HepG2 (cell line): ENCODE data around the gene TIMM13. TPM values are rescaled to one million over a fixed set of nuclear protein-coding genes. Genes with fewer than 3 reads are reported as not detected.

Source experiments
- ATF7 ChIP-seq, 2 experiments: fragments of 450-650 bp in 1 of 2; sonication (generic) in 1 of 2; formaldehyde crosslinking in 1 of 2; IDR thresholded peaks; 2 replicates each; pipeline versions ENCODE4 v1.4.0 to v1.6.1; 2016 to 2020; ENCODE audit warnings: antibody characterized with exemption in 1 of 2, mild to moderate bottlenecking in 1 of 2, missing genetic modification reagents in 1 of 2
- ATF7-NPFF ChIP-seq: sonication (generic); formaldehyde crosslinking; IDR thresholded peaks from 2 replicates; pipeline ENCODE4 v1.8.1; 2023; ENCODE audit warnings: mild to moderate bottlenecking, low read depth, missing genetic modification reagents, moderate library complexity
- CREB1 ChIP-seq, 2 experiments: fragments of 450-650 bp in 1 of 2; IDR thresholded peaks; 2 replicates each; pipeline ENCODE4 v1.6.1; 2016 to 2017; ENCODE audit warnings: control low read depth in 1 of 2, mild to moderate bottlenecking in 1 of 2, missing compliant biosample characterization in 1 of 2, missing genetic modification characterization in 1 of 2
- FOXA1 ChIP-seq, 2 experiments: fragments of 450-650 bp in 1 of 2; sonication (generic) in 1 of 2; formaldehyde crosslinking in 1 of 2; IDR thresholded peaks; 2 replicates each; pipeline versions ENCODE4 v1.4.0 to v1.6.1; 2016 to 2020; ENCODE audit warnings: missing genetic modification reagents in 1 of 2
- GATAD2A ChIP-seq: IDR thresholded peaks from 2 replicates; pipeline ENCODE4 v1.6.1; 2016
- HMGXB3 ChIP-seq: sonication (generic); formaldehyde crosslinking; IDR thresholded peaks from 2 replicates; pipeline ENCODE4 v1.4.0; 2020; ENCODE audit warnings: missing genetic modification reagents, borderline replicate concordance
- HOXA3 ChIP-seq: sonication (generic); formaldehyde crosslinking; IDR thresholded peaks from 2 replicates; pipeline ENCODE4 v1.5.0; 2020; ENCODE audit warnings: missing genetic modification reagents
- MEIS2 ChIP-seq: sonication (generic); formaldehyde crosslinking; IDR thresholded peaks from 2 replicates; pipeline ENCODE4 v1.9.0; 2021; ENCODE audit warnings: mild to moderate bottlenecking, missing genetic modification reagents
- PHF21A ChIP-seq: sonication (generic); formaldehyde crosslinking; IDR thresholded peaks from 2 replicates; pipeline ENCODE4 v1.5.0; 2020; ENCODE audit warnings: mild to moderate bottlenecking, missing genetic modification reagents
- SOX6 ChIP-seq, 2 experiments: fragments of 450-650 bp in 1 of 2; sonication (generic) in 1 of 2; formaldehyde crosslinking in 1 of 2; IDR thresholded peaks; 2 replicates each; pipeline versions ENCODE4 v1.4.0 to v1.6.1; 2017 to 2020; ENCODE audit warnings: antibody characterized with exemption in 1 of 2, mild to moderate bottlenecking in 1 of 2, missing genetic modification reagents in 1 of 2
- THAP11 ChIP-seq: IDR thresholded peaks from 2 replicates; pipeline ENCODE4 v1.6.1; 2016; ENCODE audit warnings: missing biosample characterization, missing genetic modification reagents
- ZNF362 ChIP-seq: sonication (generic); formaldehyde crosslinking; IDR thresholded peaks from 2 replicates; pipeline ENCODE4 v1.4.0; 2020; ENCODE audit warnings: missing genetic modification reagents, mild to moderate bottlenecking, borderline replicate concordance
- ZNF710 ChIP-seq: sonication (generic); formaldehyde crosslinking; IDR thresholded peaks from 2 replicates; pipeline ENCODE4 v1.5.0; 2020; ENCODE audit warnings: mild to moderate bottlenecking, missing genetic modification reagents, borderline replicate concordance
- ZNF775 ChIP-seq: sonication (generic); formaldehyde crosslinking; IDR thresholded peaks from 2 replicates; pipeline ENCODE4 v1.4.0; 2020; ENCODE audit warnings: missing genetic modification reagents, mild to moderate bottlenecking, moderate library complexity, borderline replicate concordance
- polyA plus RNA-seq, 8 experiments: library from polyadenylated mRNA; depleted of rRNA in 3 of 8; stranded (reverse) in 7 of 8; unstranded in 1 of 8; fragments of >200 nt; fragmentation: Illumina TruSeq in 4 of 8; extraction: Trizol in 4 of 8; gene quantifications; 2 replicates each; pipeline versions ENCODE4 v1.2.1 to v1.2.3, GENCODE V29; 2011 to 2016; ENCODE audit warnings: low read depth in 4 of 8, missing spikeins in 1 of 8, mixed read lengths in 1 of 8; ENCODE audit not compliant: insufficient read depth in 1 of 8
- total RNA-seq, 5 experiments: library from RNA; depleted of rRNA; stranded (reverse); fragments of >200 nt; fragmentation: Illumina TruSeq; extraction: Trizol; gene quantifications; 2 replicates each; pipeline ENCODE4 v1.2.3, GENCODE V29; 2016; ENCODE audit warnings: low read depth in 1 of 5
- TF ChIP-seq, protein P1 (sequence below): sonication (generic); formaldehyde crosslinking; IDR thresholded peaks from 2 replicates; pipeline ENCODE4 v1.5.1; 2020; ENCODE audit warnings: mild to moderate bottlenecking, missing genetic modification reagents, borderline replicate concordance

TIMM13 gene
- total and polyA plus RNA-seq, 2 of the 13 experiments (the other 11 are each of a cell fraction or from before 2014, with no cell fraction given): 48.4 to 108 TPM

- TF ChIP-seq ZNF362 (CRISPR knock-in tag) (peak; percentile 92), CREB1 (IDR thresholded peaks at IDR 0.05) (no peak), CREB1 (CRISPR knock-in tag; IDR thresholded peaks at IDR 0.05) (0 out of 2 replicates have a peak, but pooled peaks have one; percentile 18), ZNF710 (CRISPR knock-in tag) (0 out of 2 replicates have a peak, but pooled peaks have one; percentile 10), HMGXB3 (no peak), SOX6 (IDR thresholded peaks at IDR 0.05) (no peak), SOX6 (CRISPR knock-in tag; IDR thresholded peaks at IDR 0.05) (peak; percentile 71), PHF21A (CRISPR knock-in tag) (peak; percentile 49; the same call in 1 of the 2 replicates), FOXA1 (IDR thresholded peaks at IDR 0.05) (no peak), FOXA1 (CRISPR knock-in tag; IDR thresholded peaks at IDR 0.05) (0 out of 2 replicates have a peak, but pooled peaks have one; percentile 17), ATF7 (IDR thresholded peaks at IDR 0.05) (peak; percentile 43; the same call in 1 of the 2 replicates), ATF7 (CRISPR knock-in tag; IDR thresholded peaks at IDR 0.05) (no peak), HOXA3 (peak; percentile 29; the same call in 1 of the 2 replicates), ZNF775 (CRISPR knock-in tag) (no peak), ATF7-NPFF (CRISPR knock-in tag) (no peak), GATAD2A (peak; percentile 43; the same call in 1 of the 2 replicates), MEIS2 (CRISPR knock-in tag) (0 out of 2 replicates have a peak, but pooled peaks have one; percentile 28), THAP11 (CRISPR knock-in tag) (peak; percentile 76)
- TF ChIP-seq, protein P1, sequence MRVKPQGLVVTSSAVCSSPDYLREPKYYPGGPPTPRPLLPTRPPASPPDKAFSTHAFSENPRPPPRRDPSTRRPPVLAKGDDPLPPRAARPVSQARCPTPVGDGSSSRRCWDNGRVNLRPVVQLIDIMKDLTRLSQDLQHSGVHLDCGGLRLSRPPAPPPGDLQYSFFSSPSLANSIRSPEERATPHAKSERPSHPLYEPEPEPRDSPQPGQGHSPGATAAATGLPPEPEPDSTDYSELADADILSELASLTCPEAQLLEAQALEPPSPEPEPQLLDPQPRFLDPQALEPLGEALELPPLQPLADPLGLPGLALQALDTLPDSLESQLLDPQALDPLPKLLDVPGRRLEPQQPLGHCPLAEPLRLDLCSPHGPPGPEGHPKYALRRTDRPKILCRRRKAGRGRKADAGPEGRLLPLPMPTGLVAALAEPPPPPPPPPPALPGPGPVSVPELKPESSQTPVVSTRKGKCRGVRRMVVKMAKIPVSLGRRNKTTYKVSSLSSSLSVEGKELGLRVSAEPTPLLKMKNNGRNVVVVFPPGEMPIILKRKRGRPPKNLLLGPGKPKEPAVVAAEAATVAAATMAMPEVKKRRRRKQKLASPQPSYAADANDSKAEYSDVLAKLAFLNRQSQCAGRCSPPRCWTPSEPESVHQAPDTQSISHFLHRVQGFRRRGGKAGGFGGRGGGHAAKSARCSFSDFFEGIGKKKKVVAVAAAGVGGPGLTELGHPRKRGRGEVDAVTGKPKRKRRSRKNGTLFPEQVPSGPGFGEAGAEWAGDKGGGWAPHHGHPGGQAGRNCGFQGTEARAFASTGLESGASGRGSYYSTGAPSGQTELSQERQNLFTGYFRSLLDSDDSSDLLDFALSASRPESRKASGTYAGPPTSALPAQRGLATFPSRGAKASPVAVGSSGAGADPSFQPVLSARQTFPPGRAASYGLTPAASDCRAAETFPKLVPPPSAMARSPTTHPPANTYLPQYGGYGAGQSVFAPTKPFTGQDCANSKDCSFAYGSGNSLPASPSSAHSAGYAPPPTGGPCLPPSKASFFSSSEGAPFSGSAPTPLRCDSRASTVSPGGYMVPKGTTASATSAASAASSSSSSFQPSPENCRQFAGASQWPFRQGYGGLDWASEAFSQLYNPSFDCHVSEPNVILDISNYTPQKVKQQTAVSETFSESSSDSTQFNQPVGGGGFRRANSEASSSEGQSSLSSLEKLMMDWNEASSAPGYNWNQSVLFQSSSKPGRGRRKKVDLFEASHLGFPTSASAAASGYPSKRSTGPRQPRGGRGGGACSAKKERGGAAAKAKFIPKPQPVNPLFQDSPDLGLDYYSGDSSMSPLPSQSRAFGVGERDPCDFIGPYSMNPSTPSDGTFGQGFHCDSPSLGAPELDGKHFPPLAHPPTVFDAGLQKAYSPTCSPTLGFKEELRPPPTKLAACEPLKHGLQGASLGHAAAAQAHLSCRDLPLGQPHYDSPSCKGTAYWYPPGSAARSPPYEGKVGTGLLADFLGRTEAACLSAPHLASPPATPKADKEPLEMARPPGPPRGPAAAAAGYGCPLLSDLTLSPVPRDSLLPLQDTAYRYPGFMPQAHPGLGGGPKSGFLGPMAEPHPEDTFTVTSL (CRISPR knock-in tag): peak; percentile 59; the same call in 1 of the 2 replicates
Observed at GRCh38 chr19:2458054-2458453, 30.7 kb upstream of the TIMM13 start (continued).
